NT2/D1 (cell line): ENCODE results near the gene PCDH12.

Source experiments
- SUZ12 ChIP-seq: IDR thresholded peaks from 2 replicates; pipeline ENCODE4 v1.6.1; 2011; ENCODE audit not compliant: insufficient read length, insufficient read depth; ENCODE audit errors: extremely low read depth
- YY1 ChIP-seq: IDR thresholded peaks from 2 replicates; pipeline ENCODE4 v1.6.1; 2011; ENCODE audit not compliant: insufficient read length, insufficient read depth
- ZNF274 ChIP-seq: IDR thresholded peaks from 2 replicates; pipeline ENCODE4 v1.6.1; 2011; ENCODE audit warnings: mild to moderate bottlenecking, low read depth, low read length

- TF ChIP-seq SUZ12 = no peak
- TF ChIP-seq ZNF274 = no peak
- TF ChIP-seq YY1 = no peak
Observed at GRCh38 chr5:141917760-141918159, 40.2 kb downstream of the PCDH12 start.
